Fibroblast of skin of left biceps (primary cell): ENCODE results near the gene INTS11.

ENCODE experiments used
- DNase-seq, 2 experiments: peaks; one replicate each; pipeline ENCODE4 v3.0.0-alpha.2; 2013; ENCODE audit warnings: low read depth in 2 of 2

Gene INTS11

DNA sequence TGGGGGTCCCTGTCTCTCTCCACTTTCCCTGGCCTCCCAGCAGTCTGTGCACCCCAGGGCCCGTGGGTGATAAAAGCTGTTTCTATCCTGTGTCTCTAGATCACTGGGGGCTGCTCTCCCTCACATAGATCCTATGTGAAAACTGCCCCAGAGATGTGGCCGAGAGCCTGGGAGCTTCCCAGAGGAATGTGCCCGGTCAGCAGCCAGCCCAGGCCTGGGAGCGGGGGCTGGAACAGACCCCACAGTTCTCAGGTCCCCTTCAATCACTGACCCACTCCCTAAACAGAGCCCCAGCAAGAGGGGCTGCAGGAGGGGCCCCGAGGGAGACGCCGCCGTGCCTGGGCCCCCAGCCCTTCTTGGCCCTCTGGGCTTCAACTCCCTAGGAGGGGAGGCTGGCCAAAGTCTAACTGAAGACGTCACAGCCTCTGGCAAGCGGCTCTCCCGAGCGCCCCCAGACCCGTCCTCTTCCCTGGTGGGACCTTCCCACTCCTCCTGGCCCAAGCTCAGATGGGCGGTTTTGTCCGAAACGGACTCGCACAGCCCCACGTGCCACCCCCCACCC lies 33.5 kb upstream of the INTS11 start:
- DNase-seq, result no peak

- DNase-seq, result no peak
These were observed 32.4 kb upstream of the INTS11 start for GRCh38 chr1:1356796-1357401.

DNA sequence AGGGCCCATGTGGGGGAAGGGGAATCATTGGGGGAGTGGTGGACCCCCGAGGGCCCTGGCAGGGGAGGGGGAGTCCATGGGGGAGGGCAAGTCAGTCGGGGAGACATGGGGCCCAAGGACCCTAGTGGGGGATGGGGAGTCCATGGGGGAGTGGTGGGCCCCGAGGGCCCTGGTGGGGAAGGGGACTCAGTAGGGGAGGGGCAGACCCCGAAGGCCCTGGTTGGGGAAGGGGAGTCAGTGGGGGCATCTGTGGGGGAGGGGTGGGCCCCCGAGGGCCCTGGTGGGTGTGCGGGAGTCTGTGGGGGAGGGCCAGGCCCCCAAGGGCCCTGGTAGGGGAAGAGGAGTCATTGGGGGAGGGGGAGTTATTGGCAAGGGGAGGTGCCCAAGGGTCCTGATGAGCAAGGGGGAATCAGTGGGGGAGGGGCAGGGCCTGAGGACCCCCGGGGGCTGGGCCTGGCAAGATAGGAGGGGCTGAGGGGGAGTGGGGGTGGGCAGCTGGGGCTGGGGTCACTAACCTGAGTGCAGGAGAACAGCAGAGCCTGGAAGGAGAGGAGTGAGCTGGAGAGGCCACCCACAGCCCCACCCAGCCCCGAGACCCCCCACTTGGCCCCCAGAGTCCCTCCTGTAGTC lies 31.8 kb upstream of the INTS11 start:
- no peak for DNase-seq

DNA sequence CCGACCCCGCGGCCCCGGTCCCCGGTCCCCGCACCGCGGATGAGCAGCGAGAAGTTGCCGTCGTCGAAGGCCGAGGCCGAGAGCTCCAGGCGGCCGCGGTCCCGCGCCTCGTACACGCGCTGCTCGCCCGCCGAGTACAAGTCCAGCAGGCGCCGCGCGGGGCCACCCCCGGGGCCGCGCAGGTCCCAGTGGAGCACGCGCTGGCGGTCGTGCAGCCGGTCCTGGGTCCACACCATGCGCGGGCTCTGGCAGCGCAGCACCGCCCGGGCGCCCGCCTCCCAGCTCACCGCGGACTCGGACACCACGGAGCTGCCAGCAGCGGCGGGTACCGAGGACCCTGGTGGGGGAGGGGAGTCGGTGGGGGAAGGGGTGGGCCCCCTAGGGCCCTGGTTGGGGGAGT lies 31.0 kb upstream of the INTS11 start:
- DNase-seq, result no peak

DNA sequence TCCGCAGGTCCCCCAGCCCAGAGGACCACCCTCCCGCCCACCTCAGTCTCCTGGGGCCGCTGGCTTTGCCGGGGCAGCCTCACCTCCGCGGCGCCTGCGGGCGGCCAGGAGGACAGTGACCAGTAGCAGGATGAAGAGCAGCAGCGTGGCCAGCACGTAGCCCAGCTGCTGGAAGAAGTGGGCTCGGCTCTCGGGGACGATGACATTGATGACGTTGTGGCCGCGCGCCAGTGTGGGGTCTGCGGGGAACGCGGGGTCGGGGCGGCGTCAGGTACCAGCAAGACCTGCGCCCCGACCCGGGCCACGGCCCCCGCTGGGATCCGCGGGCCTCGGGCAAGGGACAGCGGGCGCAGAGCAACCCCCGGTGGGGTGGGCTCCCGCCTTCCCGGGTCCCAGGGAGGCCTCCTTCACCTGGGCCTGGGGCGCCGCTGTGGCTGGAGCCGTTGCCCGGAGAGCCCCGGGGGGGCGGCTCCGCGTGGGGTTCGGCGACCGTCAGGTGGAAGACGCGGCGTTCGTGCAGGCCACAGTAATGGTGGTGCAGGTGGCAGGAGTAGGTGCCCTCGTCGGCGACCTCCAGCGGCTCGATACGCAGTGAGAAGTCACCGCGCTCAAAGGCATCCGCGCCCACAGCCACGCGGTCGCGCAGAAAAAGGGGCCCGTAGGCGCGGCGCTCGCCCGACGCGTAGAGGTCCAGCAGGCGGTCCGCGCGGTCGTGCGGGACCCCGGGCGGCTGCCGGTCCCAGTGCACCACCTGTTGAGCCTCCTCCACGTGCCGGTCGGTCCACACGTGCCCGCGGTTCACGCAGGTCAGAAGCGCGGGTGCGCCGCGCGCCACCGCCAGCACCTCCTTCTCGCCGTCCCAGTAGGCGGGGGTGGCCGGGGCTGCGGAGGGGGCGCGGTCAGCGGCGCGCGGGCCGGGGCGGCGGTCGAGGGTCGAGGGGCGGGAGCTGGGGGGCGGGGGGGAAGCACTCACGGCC lies 30.1 kb upstream of the INTS11 start:
- DNase-seq, result no peak

DNA sequence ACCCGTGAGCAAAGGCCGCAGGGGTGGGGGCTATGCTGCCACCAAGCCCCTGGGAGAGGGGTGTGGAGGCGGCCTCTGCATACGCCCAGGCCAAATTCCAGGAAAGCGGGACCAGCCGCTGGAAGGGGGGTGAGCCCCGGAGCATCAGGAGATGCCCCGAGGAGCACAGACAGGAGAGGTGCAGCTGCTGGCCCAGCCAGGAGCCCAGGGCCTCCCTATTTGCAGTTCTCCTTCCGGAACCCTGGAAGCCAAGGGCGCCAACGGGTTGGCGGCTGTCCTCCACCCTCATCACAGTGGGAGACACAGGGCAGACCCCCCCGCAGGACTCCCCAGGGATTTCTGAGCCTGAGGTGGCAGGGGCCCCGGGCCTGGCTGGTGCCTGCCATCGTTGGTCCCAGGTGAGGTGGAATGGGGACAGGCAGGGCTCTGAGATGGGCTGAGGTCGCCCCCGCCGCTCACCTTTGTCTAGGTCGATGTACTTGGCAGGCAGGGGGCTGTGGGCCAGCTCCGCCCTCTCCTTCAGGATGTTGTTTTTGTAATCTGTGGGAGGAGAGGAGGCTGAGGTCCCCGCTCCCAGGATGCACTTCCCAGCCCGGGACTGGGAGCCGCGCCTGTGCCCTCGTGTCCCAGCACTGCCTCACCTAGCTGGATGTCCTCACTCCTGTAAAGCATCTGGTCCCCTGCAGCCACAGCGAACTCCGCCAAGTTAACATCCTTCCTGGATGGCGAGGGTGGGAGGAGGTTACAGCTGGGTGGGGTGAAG lies 29.1 kb upstream of the INTS11 start:
- DNase-seq, result no peak

DNA sequence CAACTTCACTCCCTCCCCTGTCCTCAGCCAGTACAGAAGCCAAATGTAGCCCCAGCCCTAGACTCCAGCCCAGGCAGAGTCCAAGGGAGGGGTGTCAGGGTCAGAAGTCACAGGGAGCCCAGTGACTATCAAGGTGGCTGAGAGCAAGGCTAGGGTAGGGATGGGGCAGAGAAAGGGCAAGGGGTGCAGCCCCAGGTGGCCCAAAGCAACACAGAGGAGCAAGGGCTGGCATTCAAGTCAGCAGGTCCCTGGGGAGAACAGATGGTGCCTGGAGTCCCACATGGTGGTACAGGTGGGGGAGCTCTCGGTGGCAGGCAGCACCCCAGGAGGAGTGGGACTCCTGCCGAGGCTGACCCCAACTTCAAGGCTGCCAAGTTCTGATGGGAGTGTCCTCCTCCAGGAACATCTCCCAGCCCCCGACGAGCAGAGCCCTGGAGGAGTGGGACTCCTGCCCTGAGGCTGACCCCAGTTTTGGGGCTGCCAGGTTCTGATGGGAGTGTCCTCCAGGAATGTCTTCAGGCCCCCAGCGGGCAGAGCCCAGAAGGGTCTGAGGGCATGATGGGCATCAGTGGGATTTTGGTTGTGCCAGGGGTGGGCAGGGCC lies 28.4 kb upstream of the INTS11 start:
- no peak for DNase-seq

DNA sequence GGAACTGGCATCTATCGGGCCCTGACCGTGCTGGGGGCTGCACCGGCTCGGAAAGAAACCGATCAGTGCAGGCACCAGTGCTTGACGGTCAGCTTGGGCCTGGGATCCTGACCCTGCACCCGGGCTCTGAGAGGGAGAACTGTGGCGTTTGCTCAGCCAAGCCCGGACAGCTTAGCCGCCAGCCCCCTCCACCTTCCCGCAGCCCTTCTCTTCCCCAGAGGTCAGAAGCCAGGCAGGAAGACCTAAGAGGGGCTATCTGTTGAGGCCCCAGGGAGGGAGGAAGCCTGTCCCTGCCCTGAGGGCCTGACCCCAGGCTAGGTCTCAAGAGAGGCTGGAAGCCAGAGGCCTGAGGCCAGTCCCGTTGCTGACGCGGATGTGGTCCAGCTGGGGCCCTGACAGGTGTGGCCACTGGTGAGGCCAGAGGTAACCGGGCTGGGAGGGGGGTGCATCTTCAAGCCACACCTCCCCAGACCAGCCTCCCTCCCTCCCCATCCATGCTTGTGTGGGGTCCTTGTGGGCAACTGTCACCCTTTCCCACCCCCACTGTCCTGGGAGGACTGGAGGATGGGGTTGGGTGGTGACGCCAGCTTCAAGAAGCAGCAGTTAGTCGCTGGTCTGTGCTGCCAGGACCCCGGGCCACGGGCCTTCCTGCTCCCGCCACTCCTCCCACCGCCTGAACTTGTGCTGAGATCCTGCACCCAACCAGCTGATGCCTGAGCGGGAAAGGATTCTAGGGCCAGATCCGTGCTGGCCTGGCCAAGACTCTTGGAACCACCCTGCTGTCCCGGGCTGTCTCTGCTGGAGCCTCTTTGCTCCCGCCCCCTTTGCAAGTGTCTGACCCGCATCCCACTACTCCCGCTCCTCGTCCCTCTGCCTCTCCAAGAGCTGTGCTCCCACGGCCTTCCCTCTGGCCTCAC lies 27.3 kb upstream of the INTS11 start:
- no peak for DNase-seq

DNA sequence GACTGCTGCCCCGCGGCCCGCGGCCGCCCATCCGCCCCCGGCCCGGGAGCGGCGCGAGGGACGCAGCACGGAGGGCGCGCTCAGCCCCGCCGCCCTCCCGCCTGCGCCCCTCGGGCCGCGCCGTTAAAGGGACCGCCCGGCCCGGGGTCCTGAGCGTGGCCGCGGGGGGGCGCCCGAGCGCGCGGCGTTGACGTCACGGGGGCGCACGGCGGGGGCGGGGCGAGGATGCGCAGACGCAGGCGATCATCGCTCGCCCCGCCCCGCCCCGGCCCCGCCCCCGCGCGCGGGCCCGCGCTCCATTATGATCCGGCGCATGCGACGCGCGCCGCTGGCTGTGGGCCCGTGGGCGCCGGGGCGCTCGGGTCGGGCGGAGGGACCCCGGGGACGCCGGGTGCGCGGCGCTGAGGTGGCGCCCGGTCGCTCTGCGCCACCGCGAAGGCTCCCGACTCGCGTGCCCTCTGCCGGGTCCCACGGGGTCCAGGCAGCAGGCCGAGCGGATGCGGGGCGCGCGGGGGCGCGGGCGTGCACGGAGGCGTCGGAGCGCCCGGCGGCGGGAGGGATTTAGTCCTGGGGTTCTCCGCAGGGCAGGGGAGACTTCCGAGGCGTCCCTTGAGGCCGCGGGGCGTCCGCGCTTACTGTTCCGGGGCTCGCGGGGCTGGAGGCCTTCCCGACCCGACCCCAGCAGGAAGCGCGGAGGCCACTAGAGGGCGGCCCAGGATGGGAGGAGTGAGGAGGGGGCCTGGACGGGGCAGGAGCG lies 25.0 kb upstream of the INTS11 start, which contains the start of gene DVL1:
TSS of gene DVL1 (minus strand) at position 163 of the 757 bp plus-strand sequence. CDS start 353 bp downstream, outside the sequence.
- DNase-seq, result peak; percentile 28 to 31

GRCh38 chr1:1348420-1349255 lies 24.2 kb upstream of the INTS11 start:
- DNase-seq, result no peak

DNA sequence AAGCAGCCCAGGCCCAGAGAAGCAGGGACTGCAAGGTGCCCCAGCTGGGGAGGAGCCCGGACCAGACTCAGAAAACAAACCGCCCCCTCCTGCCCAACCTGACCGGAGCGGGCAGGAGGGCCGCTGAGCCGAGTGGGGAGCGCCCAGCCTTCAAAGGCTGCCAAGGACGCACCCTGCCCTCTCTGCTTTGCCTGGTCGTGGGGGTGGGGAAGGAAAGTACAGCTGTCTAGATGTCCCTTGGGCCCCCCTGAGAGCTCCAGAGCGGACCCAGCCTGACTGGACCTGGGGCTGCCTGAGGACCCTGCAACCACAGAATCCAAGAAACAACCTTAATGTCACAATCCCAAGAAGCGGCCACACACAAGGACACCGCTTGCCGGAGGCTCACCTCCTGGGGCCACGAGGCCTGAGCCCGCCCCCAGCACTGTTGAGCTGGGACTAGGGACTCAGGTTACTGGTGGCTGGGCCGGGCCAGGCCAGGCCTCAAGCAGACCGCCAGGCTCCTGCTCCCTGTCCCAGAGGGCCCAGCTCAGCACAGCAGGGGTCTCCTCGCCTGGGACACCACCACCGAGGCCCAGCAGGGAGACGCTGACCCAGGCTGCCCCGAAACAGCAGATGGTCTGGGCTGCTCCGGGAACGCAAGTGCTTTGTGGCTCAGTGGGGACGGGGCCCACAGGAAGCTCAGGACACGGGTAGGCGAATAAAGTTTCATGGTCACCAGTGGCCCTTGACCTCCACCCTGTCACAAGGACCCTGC lies 23.4 kb upstream of the INTS11 start:
- DNase-seq, result no peak

DNA sequence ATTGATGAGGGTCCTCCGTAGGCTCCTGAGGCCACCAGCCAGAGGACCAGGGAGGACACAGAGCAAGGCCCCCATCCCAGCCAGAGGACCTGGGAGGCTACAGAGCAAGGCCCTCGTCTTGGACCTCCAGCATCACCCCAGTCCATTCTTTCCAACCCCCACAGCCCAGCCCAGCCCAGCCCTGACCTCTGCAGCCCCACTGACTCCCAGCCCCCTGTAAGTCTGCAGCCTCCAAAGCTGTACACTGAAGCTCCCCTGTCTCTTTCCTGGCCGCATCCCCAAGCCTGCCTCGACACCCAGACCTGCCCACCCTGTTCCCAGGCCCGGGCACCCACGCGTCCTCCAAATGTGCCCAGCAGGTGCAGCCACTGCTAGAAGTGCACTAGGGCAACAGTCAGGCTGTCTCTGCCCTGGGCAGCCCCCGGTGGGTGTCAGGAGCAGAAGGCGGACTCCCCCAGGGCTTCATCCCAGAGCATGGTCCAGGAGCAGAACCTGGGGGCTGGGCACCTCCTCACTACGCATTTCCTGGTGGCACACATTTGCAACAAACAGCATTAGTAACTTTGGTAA lies 22.7 kb upstream of the INTS11 start:
- DNase-seq, result no peak

DNA sequence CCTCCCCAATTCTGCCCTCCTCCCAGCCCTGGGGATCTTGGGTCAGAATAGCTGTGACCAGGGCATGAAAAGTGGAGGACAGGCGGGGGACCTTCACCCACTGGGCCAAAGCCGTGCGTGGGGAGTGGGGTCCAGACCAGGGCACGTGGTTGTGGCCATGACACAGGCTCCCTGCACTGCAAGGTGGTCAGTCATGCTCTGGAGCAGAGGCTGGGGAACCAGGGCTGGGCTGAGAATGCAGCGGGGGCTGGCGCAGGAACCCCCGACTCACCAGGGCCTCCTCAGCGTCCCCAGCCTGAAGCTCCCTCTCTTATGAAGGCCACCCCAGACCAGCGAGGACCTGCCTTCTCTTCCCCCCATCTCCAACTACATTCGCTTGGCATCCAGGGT lies 22.0 kb upstream of the INTS11 start:
- no peak for DNase-seq

- no peak for DNase-seq
These were observed 21.5 kb upstream of the INTS11 start for GRCh38 chr1:1345860-1346500.

- DNase-seq, result no peak
These were observed 20.9 kb upstream of the INTS11 start for GRCh38 chr1:1345384-1345783.

GRCh38 chr1:1344655-1345361 lies 20.3 kb upstream of the INTS11 start:
- no peak for DNase-seq
